Endothelial cell of umbilical vein (primary cell): ENCODE data around the gene IQGAP1.
"Not testable (repeated sequence)": the region's sequence is repeated elsewhere in the genome, so short reads cannot be mapped to it uniquely, and the experiment has no call there.

Experiments used
- EZH2 ChIP-seq: IDR thresholded peaks from 2 replicates; pipeline ENCODE4 v1.6.1; 2012; ENCODE audit warnings: borderline replicate concordance, low read depth, mild to moderate bottlenecking, moderate library complexity, low read length, inconsistent platforms; ENCODE audit not compliant: severe bottlenecking
- FOS ChIP-seq: IDR thresholded peaks from 2 replicates; pipeline ENCODE4 v1.6.1; 2011; ENCODE audit warnings: mild to moderate bottlenecking, low read length, moderate library complexity, borderline replicate concordance; ENCODE audit not compliant: insufficient read depth
- JUN ChIP-seq: IDR thresholded peaks from 2 replicates; pipeline ENCODE4 v1.6.1; 2011; ENCODE audit warnings: borderline replicate concordance, low read depth; ENCODE audit not compliant: insufficient read length, insufficient read depth
- MYC ChIP-seq: IDR thresholded peaks from one replicate; pipeline ENCODE4 v1.6.1; 2011; ENCODE audit warnings: mild to moderate bottlenecking, low read depth, low read length
- POLR2A ChIP-seq: IDR thresholded peaks from 2 replicates; pipeline ENCODE4 v1.6.1; 2012; ENCODE audit warnings: low read depth, mild to moderate bottlenecking, control low read depth, low read length
- POLR2AphosphoS5 ChIP-seq: IDR thresholded peaks from 2 replicates; pipeline ENCODE4 v1.6.1; 2012; ENCODE audit warnings: low read depth, mild to moderate bottlenecking, control low read depth, low read length, moderate library complexity; ENCODE audit not compliant: insufficient read depth
- TF ChIP-seq, protein P1 (sequence below), 2 donors: IDR thresholded peaks; 1 replicate in 1 of 2; 2 replicates in 1 of 2; pipeline ENCODE4 v1.5.1; 2011; ENCODE audit warnings: low read length in 2 of 2, mild to moderate bottlenecking in 2 of 2, moderate library complexity in 2 of 2, control low read depth in 1 of 2, inconsistent platforms in 1 of 2, low read depth in 1 of 2; ENCODE audit not compliant: insufficient read depth in 1 of 2; ENCODE audit errors: extremely low read depth in 1 of 2
- TF ChIP-seq, protein P2 (sequence below): IDR thresholded peaks from 2 replicates; pipeline ENCODE4 v1.6.1; 2011; ENCODE audit not compliant: insufficient read depth, insufficient read length

DNA sequence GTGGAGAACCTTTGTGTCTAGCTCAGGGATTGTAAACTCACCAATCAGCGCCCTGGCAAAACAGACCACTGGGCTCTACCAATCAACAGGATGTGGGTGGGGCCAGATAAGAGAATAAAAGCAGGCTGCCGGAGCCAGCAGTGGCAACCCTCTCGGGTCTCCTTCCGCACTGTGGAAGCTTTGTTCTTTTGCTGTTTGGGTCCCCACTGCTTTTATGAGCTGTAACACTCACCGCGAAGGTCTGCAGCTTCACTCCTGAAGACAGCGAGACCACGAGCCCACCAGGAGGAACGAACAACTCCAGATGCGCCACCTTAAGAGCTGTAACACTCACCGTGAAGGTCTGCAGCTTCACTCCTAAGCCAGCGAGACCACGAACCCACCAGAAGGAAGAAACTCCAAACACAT lies 123.2 kb downstream of the IQGAP1 start:
- TF ChIP-seq, protein P1, sequence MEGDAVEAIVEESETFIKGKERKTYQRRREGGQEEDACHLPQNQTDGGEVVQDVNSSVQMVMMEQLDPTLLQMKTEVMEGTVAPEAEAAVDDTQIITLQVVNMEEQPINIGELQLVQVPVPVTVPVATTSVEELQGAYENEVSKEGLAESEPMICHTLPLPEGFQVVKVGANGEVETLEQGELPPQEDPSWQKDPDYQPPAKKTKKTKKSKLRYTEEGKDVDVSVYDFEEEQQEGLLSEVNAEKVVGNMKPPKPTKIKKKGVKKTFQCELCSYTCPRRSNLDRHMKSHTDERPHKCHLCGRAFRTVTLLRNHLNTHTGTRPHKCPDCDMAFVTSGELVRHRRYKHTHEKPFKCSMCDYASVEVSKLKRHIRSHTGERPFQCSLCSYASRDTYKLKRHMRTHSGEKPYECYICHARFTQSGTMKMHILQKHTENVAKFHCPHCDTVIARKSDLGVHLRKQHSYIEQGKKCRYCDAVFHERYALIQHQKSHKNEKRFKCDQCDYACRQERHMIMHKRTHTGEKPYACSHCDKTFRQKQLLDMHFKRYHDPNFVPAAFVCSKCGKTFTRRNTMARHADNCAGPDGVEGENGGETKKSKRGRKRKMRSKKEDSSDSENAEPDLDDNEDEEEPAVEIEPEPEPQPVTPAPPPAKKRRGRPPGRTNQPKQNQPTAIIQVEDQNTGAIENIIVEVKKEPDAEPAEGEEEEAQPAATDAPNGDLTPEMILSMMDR (IDR thresholded peaks at IDR 0.05; ENCODE audit: extremely low read depth in 1 of 2, insufficient read depth in 1 of 2, low read depth in 1 of 2, low read length in 2 of 2) = not testable (repeated sequence)
- not testable (repeated sequence) for TF ChIP-seq JUN, POLR2A, MYC, FOS, EZH2, POLR2AphosphoS5
- TF ChIP-seq, protein P2, sequence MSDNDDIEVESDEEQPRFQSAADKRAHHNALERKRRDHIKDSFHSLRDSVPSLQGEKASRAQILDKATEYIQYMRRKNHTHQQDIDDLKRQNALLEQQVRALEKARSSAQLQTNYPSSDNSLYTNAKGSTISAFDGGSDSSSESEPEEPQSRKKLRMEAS = not testable (repeated sequence)
